CD4-positive, alpha-beta T cell (primary cell): ENCODE measurements around the gene CDK4. TPM values are rescaled to one million over a fixed set of nuclear protein-coding genes. Genes with fewer than 3 reads are reported as not detected.

ENCODE experiments used
- ATAC-seq: fragments of 200-7000 bp; cut with Tn5 transposase; one replicate; pipeline ENCODE4 v1.10.0; 2022; ENCODE audit warnings: mild to moderate bottlenecking; ENCODE audit not compliant: poor library complexity
- CTCF ChIA-PET: fragments of 350-600 bp; sonication (Branson Sonifier 250); formaldehyde crosslinking; loops from one replicate; lab custom pipeline; 2021; ENCODE audit warnings: antibody characterized with exemption, inconsistent platforms; lab: Charles Lee
- POLR2A ChIA-PET: fragments of 350-600 bp; sonication (Branson Sonifier 250); formaldehyde crosslinking; loops from one replicate; lab custom pipeline; 2021; ENCODE audit warnings: antibody characterized with exemption, inconsistent platforms; lab: Charles Lee
- DNase-seq, 14 experiments: peaks; one replicate each; pipeline ENCODE4 v3.0.0-alpha.2; 2013 to 2020; ENCODE audit warnings: mixed read lengths in 2 of 14
- H3K27ac ChIP-seq, 2 donors: one replicate each; pipeline versions ENCODE4 v1.5.1 to v1.7.0; 2013; ENCODE audit warnings: low read length in 2 of 2, low read depth in 1 of 2, mild to moderate bottlenecking in 1 of 2
- H3K27me3 ChIP-seq, 2 experiments: 1 replicate in 1 of 2; 2 replicates in 1 of 2; pipeline versions ENCODE4 v1.6.1 to v1.7.0; 2013; ENCODE audit warnings: low read length in 2 of 2, control low read depth in 1 of 2, mild to moderate bottlenecking in 1 of 2, moderate library complexity in 1 of 2; ENCODE audit not compliant: insufficient read depth in 2 of 2, control insufficient read depth in 1 of 2
- H3K36me3 ChIP-seq: one replicate; pipeline ENCODE4 v1.6.1; 2013; ENCODE audit warnings: low read length, control low read depth; ENCODE audit not compliant: insufficient read depth
- H3K4me1 ChIP-seq: one replicate; pipeline ENCODE4 v1.6.1; 2013; ENCODE audit warnings: low read length, control low read depth; ENCODE audit not compliant: insufficient read depth
- H3K4me3 ChIP-seq: one replicate; pipeline ENCODE4 v1.5.1; 2013; ENCODE audit warnings: mild to moderate bottlenecking, low read length, moderate library complexity
- H3K9me3 ChIP-seq, 2 experiments: 1 replicate in 1 of 2; 2 replicates in 1 of 2; pipeline versions ENCODE4 v1.6.1 to v1.7.0; 2013; ENCODE audit warnings: low read length in 2 of 2, mild to moderate bottlenecking in 2 of 2, control low read depth in 1 of 2, moderate library complexity in 1 of 2; ENCODE audit not compliant: control insufficient read depth in 1 of 2, insufficient read depth in 1 of 2
- H3K27ac Mint-ChIP-seq: one replicate; pipeline ENCODE4 v1.8.0; 2020; ENCODE audit warnings: mixed read lengths
- H3K27me3 Mint-ChIP-seq: one replicate; pipeline ENCODE4 v1.8.0; 2021; ENCODE audit warnings: mixed read lengths
- H3K36me3 Mint-ChIP-seq: one replicate; pipeline ENCODE4 v1.8.0; 2021; ENCODE audit warnings: low read depth, mixed read lengths
- H3K4me1 Mint-ChIP-seq: one replicate; pipeline ENCODE4 v1.8.0; 2021; ENCODE audit warnings: low read depth, mixed read lengths
- H3K4me3 Mint-ChIP-seq: one replicate; pipeline ENCODE4 v1.8.0; 2020; ENCODE audit warnings: mild to moderate bottlenecking, mixed read lengths
- H3K9me3 Mint-ChIP-seq: one replicate; pipeline ENCODE4 v1.8.0; 2020; ENCODE audit warnings: mixed read lengths
- CTCF ChIP-seq: fragments of 200-600 bp; IDR thresholded peaks from one replicate; pipeline ENCODE4 v1.8.0; 2022; ENCODE audit warnings: antibody characterized with exemption, mild to moderate bottlenecking
- intact Hi-C, 2 experiments: fragments of 100-400 bp; cut with DNase I in 1 of 2; cut with micrococcal nuclease in 1 of 2; formaldehyde crosslinking; loops; one replicate each; pipeline versions ENCODE4 v1.15.1 to v1.9.0; 2023 to 2025; cut with DNase I, micrococcal nuclease
- total RNA-seq, 174 experiments: library from RNA in 2 of 174; stranded (reverse) in 2 of 174; gene quantifications; one replicate each; pipeline ENCODE4 v1.2.3 and lab custom pipeline; 2021 to 2026

The CDK4 gene
- total RNA-seq, 2 experiments from 2014 or later = 8.7 to 10.8 TPM

DNA sequence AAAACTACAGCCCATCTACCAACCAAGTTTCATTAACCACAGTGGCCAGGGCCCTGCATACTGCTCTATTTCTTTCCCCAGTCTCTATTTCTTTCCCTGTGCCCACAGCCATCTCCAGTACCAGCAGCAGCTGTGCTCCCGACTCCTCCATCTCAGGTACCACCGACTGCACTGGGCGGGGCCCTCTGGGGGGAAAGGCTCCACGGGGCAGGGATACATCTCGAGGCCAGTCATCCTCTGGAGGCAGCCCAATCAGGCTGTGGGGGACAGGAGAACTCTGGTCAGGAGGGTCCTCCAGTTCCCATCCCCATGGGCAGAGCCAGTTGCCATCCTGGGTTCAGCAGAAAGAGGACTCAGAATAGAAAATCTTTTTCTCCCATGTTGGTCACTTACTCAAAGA, 3.0 kb downstream of the CDK4 start:
- CTCF ChIA-PET = interaction anchor here (2.1 kb wide), 1 partner anchor 8 kb away, joined by 6 read pairs; no protein-coding TSS in a partner anchor
- no peak overlapping the region for H3K4me3 Mint-ChIP-seq

DNA sequence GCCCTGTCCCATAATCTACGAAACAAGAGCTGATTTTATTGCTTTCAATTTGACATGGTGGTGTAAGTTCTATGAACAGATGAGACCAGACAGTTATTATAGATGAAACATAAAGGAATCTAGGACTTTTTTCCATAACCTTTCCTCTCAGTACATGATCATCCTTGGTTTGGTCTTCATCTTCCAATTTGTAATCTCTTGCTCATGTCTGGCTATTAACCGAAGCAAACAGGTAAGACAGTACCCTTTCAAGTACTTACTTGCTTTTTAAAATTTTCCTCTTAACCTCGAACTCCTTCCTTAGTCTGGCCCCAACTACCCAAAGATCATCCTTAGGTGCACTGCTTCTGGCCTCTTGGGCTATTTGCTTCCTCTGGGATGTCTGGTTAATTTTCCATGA, 6.1 kb downstream of the CDK4 start:
- TF ChIP-seq CTCF = no peak
- Histone ChIP-seq H3K36me3 (peaks cover 38% of the 10 kb centered on the region), H3K4me3 (no peak overlapping the region), H3K27me3 (no peaks in the 10 kb centered on the region), H3K9me3 (no peaks in the 10 kb centered on the region), H3K4me1 (peaks cover 48% of the 10 kb centered on the region), H3K27ac (peak overlapping the region; percentile 84 to 96)
- ChIA-PET CTCF (interaction anchor here (1.9 to 2.5 kb wide), 2 partner anchors 11 to 13 kb away, joined by 6 to 15 read pairs; no protein-coding TSS in a partner anchor), POLR2A (interaction anchor here (2.5 kb wide), 1 partner anchor 9 kb away, joined by 28 read pairs; the partner anchor contains the start of gene MARCHF9)
- peaks cover 60% of the 10 kb centered on the region for H3K4me1 Mint-ChIP-seq
- ATAC-seq (no peak), DNase-seq (no peak)
- peak overlapping the region; percentile 94 for H3K27ac Mint-ChIP-seq
- H3K27me3 Mint-ChIP-seq = no peaks in the 10 kb centered on the region
- intact Hi-C loops = no loop called here
- peaks cover 58% of the 10 kb centered on the region for H3K36me3 Mint-ChIP-seq
- H3K4me3 Mint-ChIP-seq = peak overlapping the region; percentile 94
- no peaks in the 10 kb centered on the region for H3K9me3 Mint-ChIP-seq

More for the DNA sequence above, 3.0 kb downstream of the CDK4 start:
- intact Hi-C loops = no loop called here
- no peak for ATAC-seq
- no peak for DNase-seq
- Histone ChIP-seq H3K4me1 (peaks cover 56% of the 10 kb centered on the region), H3K9me3 (no peaks in the 10 kb centered on the region), H3K27me3 (no peaks in the 10 kb centered on the region), H3K36me3 (peaks cover 38% of the 10 kb centered on the region), H3K27ac (no peak overlapping the region), H3K4me3 (no peak overlapping the region)
- Mint-ChIP-seq H3K9me3 (no peaks in the 10 kb centered on the region), H3K27ac (no peak overlapping the region), H3K27me3 (no peaks in the 10 kb centered on the region), H3K4me1 (peaks cover 70% of the 10 kb centered on the region), H3K36me3 (peaks cover 57% of the 10 kb centered on the region)
- TF ChIP-seq CTCF = no peak
- POLR2A ChIA-PET = no interaction called here

DNA sequence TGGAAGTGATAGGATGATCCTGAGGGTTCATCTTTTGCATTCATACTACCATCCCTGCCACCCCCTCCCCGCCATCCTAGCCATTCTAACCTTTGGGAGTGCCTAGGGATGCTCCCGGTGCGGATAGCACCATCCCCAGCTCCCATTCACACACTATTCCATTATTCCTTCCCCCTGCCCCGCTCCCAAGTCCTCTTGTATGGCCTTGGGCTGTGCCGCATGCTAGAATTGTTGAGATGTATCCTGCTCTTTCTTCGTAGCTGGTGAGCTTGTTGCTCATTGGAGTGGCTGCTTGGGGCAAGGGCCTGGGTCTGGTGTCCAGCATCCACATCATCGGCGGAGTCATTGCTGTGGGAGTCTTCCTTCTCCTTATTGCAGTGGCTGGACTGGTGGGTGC, 6.6 kb downstream of the CDK4 start:
- peaks cover 60% of the 10 kb centered on the region for H3K4me1 Mint-ChIP-seq
- intact Hi-C loops = no loop called here
- Histone ChIP-seq H3K4me3 (peak overlapping the region; percentile 83), H3K36me3 (peaks cover 36% of the 10 kb centered on the region), H3K4me1 (peaks cover 49% of the 10 kb centered on the region), H3K27me3 (no peaks in the 10 kb centered on the region), H3K9me3 (no peaks in the 10 kb centered on the region), H3K27ac (peak overlapping the region; percentile 84 to 96)
- H3K27me3 Mint-ChIP-seq = no peaks in the 10 kb centered on the region
- peak overlapping the region; percentile 94 for H3K27ac Mint-ChIP-seq
- H3K9me3 Mint-ChIP-seq = no peaks in the 10 kb centered on the region
- H3K36me3 Mint-ChIP-seq = peaks cover 58% of the 10 kb centered on the region
- peak overlapping the region; percentile 94 for H3K4me3 Mint-ChIP-seq
- TF ChIP-seq CTCF = no peak
- DNase-seq (no peak), ATAC-seq (no peak)
- POLR2A ChIA-PET = interaction anchor here (0.7 to 2.5 kb wide), 12 partner anchors 10 to 225 kb away, joined by 3 to 28 read pairs (median 4); partner anchors contain the start of genes ATP23, CTDSP2, DDIT3 and MARCHF9
- CTCF ChIA-PET = interaction anchor here (0.8 to 2.5 kb wide), 3 partner anchors 11 to 52 kb away, joined by 3 to 15 read pairs (median 6); no protein-coding TSS in a partner anchor
